SIG-M5 treated with dmso at 0.1 percent for 504 hours (cell line): ENCODE measurements around the gene BLVRB.

Source experiments
- DNase-seq: peaks from one replicate; lab custom pipeline; 2025; ENCODE audit not compliant: unreplicated experiment; lab: John Stamatoyannopoulos, UW

Gene BLVRB

GRCh38 chr19:40407714-40408597 is 57.6 kb downstream of the BLVRB start:
- DNase-seq, result no peak

GRCh38 chr19:40403262-40403984 is 62.1 kb downstream of the BLVRB start:
- DNase-seq, result peak; percentile 70

- DNase-seq, result no peak
Observed at GRCh38 chr19:40400559-40400958, 65.0 kb downstream of the BLVRB start.

- DNase-seq, result no peak
Observed at GRCh38 chr19:40398417-40399131, 67.0 kb downstream of the BLVRB start.
